Measurements from ENCODE around the gene ASTN1. TPM values are rescaled to one million over a fixed set of nuclear protein-coding genes. Genes with fewer than 3 reads are reported as not detected.

ASTN1 gene
- total RNA-seq, 4 donors from 2014 or later, result 0.11 to 0.33 (median 0.19) TPM

GRCh38 chr1:176998183-176998795 lies 166.2 kb downstream of the ASTN1 start:
- Histone ChIP-seq H3K27ac (no peak overlapping the region), H3K4me1 (no peaks in the 10 kb centered on the region), H3K27me3 (no peaks in the 10 kb centered on the region), H3K4me3 (replicated peaks in 1 of 3) (no peak overlapping the region), H3K36me3 (no peaks in the 10 kb centered on the region), H3K9me3 (no peaks in the 10 kb centered on the region)
- DNase-seq, result no peak
- intact Hi-C loops (cut with DNase I), result no loop called here
- TF ChIP-seq POLR2A (IDR thresholded peaks at IDR 0.05) (no peak), CTCF (IDR thresholded peaks at IDR 0.05) (no peak)
- WGBS, 2 donors, result 71% methylated on average over 5 of the region's 5 CpGs

- H3K4me3 ChIP-seq (replicated peaks in 1 of 3), result no peak overlapping the region
- H3K36me3 ChIP-seq, result no peaks in the 10 kb centered on the region
- WGBS, 2 donors, result 44 to 51% methylated on average over 4 of the region's 4 CpGs
- TF ChIP-seq POLR2A (IDR thresholded peaks at IDR 0.05) (no peak), CTCF (IDR thresholded peaks at IDR 0.05) (no peak)
- no peaks in the 10 kb centered on the region for H3K4me1 ChIP-seq
- H3K27ac ChIP-seq, result no peak overlapping the region
- no peaks in the 10 kb centered on the region for H3K9me3 ChIP-seq
- DNase-seq, result no peak
- intact Hi-C loops (cut with DNase I), result no loop called here
- H3K27me3 ChIP-seq, result no peaks in the 10 kb centered on the region
These were observed 167.9 kb downstream of the ASTN1 start for GRCh38 chr1:176996456-176997090.

DNA sequence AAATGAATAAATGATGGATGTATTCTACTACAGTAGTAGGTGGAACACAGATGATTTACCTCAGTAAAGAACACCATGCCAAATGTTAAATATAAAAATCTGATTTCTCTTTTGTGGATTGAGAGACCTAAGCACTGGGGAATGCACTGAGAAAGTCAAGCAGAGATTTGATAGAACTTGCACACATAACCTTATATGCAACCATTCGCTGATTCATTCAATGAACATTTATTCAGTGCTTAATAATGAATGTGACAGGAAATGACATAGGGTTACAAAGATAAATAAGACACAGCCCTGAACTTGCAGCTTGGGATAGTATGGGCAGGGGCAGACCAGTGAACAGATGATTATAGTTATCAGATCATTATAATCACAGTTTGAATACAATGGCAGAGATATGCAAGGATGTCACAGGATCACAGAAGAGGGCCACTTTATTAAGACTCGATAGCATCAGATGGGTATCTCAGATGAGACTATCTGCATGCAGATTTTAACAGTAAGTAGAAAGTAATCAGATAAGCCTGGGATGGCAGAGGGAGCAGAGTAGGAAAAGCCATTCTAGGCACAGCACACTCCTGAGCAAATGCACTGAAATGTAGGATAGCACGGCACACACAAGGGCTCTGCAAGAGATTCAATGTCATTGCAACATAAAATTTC lies 169.4 kb downstream of the ASTN1 start:
- no peak for DNase-seq
- intact Hi-C loops (cut with DNase I), result no loop called here

DNA sequence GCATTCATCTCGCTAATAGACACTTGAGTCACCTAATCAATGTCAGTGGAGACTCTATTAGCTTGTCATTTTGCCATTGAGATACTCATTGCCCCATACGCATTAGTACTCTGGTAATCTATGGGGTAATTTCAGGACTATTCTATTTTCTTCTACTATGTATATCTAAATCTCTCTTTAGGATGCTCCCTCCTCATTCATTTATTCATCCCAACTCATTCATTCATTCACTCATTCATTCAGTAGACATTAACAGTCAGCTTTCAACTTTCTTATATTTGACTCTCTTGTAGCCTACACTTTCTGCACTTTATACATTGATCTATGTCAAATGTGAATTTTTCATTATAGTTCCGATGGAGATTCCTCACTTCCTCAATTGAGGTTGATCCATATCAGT lies 170.9 kb downstream of the ASTN1 start:
- intact Hi-C loops (cut with DNase I), result no loop called here
- Histone ChIP-seq H3K9me3 (no peaks in the 10 kb centered on the region), H3K27ac (no peak overlapping the region), H3K4me1 (no peaks in the 10 kb centered on the region), H3K27me3 (no peaks in the 10 kb centered on the region), H3K36me3 (no peaks in the 10 kb centered on the region), H3K4me3 (replicated peaks in 1 of 3) (no peak overlapping the region)
- DNase-seq, result no peak
- TF ChIP-seq CTCF (IDR thresholded peaks at IDR 0.05), result no peak
- no peak for TF ChIP-seq POLR2A (IDR thresholded peaks at IDR 0.05)
- WGBS, 2 donors, result 92 to 97% methylated on average over 3 of the region's 3 CpGs

More for the DNA sequence above, 169.4 kb downstream of the ASTN1 start:
- H3K27ac ChIP-seq, result no peak overlapping the region
- H3K36me3 ChIP-seq, result no peaks in the 10 kb centered on the region
- H3K9me3 ChIP-seq, result no peaks in the 10 kb centered on the region
- no peak for TF ChIP-seq POLR2A (IDR thresholded peaks at IDR 0.05)
- TF ChIP-seq CTCF (IDR thresholded peaks at IDR 0.05), result no peak
- H3K27me3 ChIP-seq, result no peaks in the 10 kb centered on the region
- WGBS, 2 donors, result 91 to 92% methylated on average over 3 of the region's 3 CpGs
- no peak overlapping the region for H3K4me3 ChIP-seq (replicated peaks in 1 of 3)
- no peaks in the 10 kb centered on the region for H3K4me1 ChIP-seq

GRCh38 chr1:176989754-176990153 lies 174.8 kb downstream of the ASTN1 start:
- no peak for TF ChIP-seq POLR2A (IDR thresholded peaks at IDR 0.05)
- TF ChIP-seq CTCF (IDR thresholded peaks at IDR 0.05), result no peak
- no peaks in the 10 kb centered on the region for H3K27me3 ChIP-seq
- H3K4me3 ChIP-seq (replicated peaks in 1 of 3), result no peak overlapping the region
- H3K27ac ChIP-seq, result no peak overlapping the region
- no peaks in the 10 kb centered on the region for H3K9me3 ChIP-seq
- no peak for DNase-seq
- H3K36me3 ChIP-seq, result no peaks in the 10 kb centered on the region
- 65 to 79% methylated on average over 1 of the region's 1 CpG for WGBS, 2 donors
- no peaks in the 10 kb centered on the region for H3K4me1 ChIP-seq
- intact Hi-C loops (cut with DNase I), result no loop called here
